ENCODE measurements around the gene TMEM255B. TPM values are rescaled to one million over a fixed set of nuclear protein-coding genes. Genes with fewer than 3 reads are reported as not detected.

Gene TMEM255B
- total RNA-seq, 1 experiment from 2014 or later, result 7.7 TPM

- TF ChIP-seq EZH2 (IDR thresholded peaks at IDR 0.05), result no peak
- TF ChIP-seq SRF (IDR thresholded peaks at IDR 0.05; ENCODE audit: low read depth), result no peak
- TF ChIP-seq JUND (IDR thresholded peaks at IDR 0.05), result no peak
- TF ChIP-seq, protein P1, sequence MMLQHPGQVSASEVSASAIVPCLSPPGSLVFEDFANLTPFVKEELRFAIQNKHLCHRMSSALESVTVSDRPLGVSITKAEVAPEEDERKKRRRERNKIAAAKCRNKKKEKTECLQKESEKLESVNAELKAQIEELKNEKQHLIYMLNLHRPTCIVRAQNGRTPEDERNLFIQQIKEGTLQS (IDR thresholded peaks at IDR 0.05), result no peak
These were observed 45.8 kb downstream of the TMEM255B start (continued) for GRCh38 chr13:113804703-113805430.

DNA sequence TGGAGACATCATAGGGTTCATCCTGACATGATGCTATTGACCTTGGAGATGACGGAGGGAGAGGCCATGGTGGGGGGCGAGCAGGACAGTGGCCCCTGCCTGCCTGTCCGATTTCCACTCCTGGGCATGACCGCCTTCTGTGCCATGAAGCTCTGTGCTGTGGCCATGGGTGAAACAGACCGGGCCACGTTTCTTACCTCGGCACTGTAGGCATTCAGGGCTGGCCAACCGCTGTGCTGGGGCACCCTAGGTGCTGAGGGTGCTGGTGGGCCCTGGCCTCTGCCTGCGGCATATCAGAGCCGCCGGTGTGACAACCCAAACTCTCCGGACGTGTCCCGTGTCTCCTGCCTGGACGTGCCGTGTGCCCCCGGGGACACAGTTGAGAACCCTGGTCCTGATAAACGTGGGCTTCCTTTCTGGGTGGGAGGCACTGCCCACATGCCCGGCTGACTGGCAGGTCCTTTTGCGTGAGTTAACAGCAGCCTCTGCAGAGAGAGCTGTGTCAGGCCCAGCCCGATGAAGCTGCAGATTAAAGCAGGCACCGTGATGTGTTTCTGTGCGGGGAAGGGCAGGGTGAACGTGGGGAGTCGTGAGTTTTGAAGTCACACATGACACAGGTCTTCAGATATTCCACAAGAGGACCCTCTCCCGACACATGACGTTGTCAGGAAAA is 46.5 kb downstream of the TMEM255B start:
- H3K4me1 ChIP-seq (ENCODE audit: control insufficient read depth in 1 of 2, insufficient read depth in 2 of 2, low read length in 2 of 2), result peaks cover 0 to 7% of the 10 kb centered on the region in 2 experiments; a peak in 2 of 4 replicates
- CTCF ChIA-PET, result no interaction called here
- H3K79me2 ChIP-seq (ENCODE audit: insufficient read depth, low read length), result no peaks in the 10 kb centered on the region
- H3K4me2 ChIP-seq (ENCODE audit: low read length), result no peak overlapping the region
- H3K9me2 ChIP-seq (ENCODE audit: insufficient read depth), result no peaks in the 10 kb centered on the region
- H3K36me3 ChIP-seq (ENCODE audit: control insufficient read depth in 1 of 2, insufficient read depth in 2 of 2, low read length in 2 of 2), result no peaks in the 10 kb centered on the region
- RAD21 ChIA-PET (ENCODE audit: low non-redundant PET in 1 of 2, low total read pairs in 2 of 2, uncharacterized antibody in 2 of 2, unreplicated experiment in 2 of 2), result no interaction called here
- H3K9ac ChIP-seq (ENCODE audit: low read length), result no peak overlapping the region
- BruUV-seq (replicated peaks), result no TSS peak
- POLR2A ChIA-PET, result no interaction called here
- no peaks in the 10 kb centered on the region for H3K27me3 ChIP-seq (ENCODE audit: insufficient read depth, low read length)
- no peak overlapping the region for H3K27ac ChIP-seq (ENCODE audit: low read depth, low read length)
- H2AFZ ChIP-seq (ENCODE audit: low read depth, low read length, poor library complexity, severe bottlenecking), result no peak overlapping the region
- ATAC-seq (no peak), DNase-seq (ENCODE audit: low read depth, low spot score) (no peak)
- H4K20me1 ChIP-seq (ENCODE audit: insufficient read depth), result no peaks in the 10 kb centered on the region
- TF ChIP-seq ELF1 (IDR thresholded peaks at IDR 0.05; ENCODE audit: borderline replicate concordance, low read depth) (no peak), SRF (IDR thresholded peaks at IDR 0.05; ENCODE audit: low read depth) (no peak)
- TF ChIP-seq, protein P2, sequence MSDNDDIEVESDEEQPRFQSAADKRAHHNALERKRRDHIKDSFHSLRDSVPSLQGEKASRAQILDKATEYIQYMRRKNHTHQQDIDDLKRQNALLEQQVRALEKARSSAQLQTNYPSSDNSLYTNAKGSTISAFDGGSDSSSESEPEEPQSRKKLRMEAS (IDR thresholded peaks at IDR 0.05), result no peak
- intact Hi-C loops (cut with micrococcal nuclease), result no loop called here
- peaks cover 16 to 17% of the 10 kb centered on the region in 2 experiments; a peak in 2 of 4 replicates for H3K9me3 ChIP-seq (ENCODE audit: control insufficient read depth in 1 of 2, insufficient read depth in 1 of 2, low read depth in 1 of 2, low read length in 2 of 2)
- no peak overlapping the region for H3K4me3 ChIP-seq (replicated peaks in 1 of 2; ENCODE audit: low read depth in 1 of 2, low read length in 2 of 2)

GRCh38 chr13:113806104-113806471 is 47.1 kb downstream of the TMEM255B start:
- POLR2A ChIA-PET, result no interaction called here
- H3K79me2 ChIP-seq (ENCODE audit: insufficient read depth, low read length), result no peaks in the 10 kb centered on the region
- no peak overlapping the region for H2AFZ ChIP-seq (ENCODE audit: low read depth, low read length, poor library complexity, severe bottlenecking)
- H3K4me2 ChIP-seq (ENCODE audit: low read length), result no peak overlapping the region
- no peak overlapping the region for H3K4me3 ChIP-seq (replicated peaks in 1 of 2; ENCODE audit: low read depth in 1 of 2, low read length in 2 of 2)
- H3K9ac ChIP-seq (ENCODE audit: low read length), result no peak overlapping the region
- no peaks in the 10 kb centered on the region for H3K9me2 ChIP-seq (ENCODE audit: insufficient read depth)
- H4K20me1 ChIP-seq (ENCODE audit: insufficient read depth), result no peaks in the 10 kb centered on the region
- H3K36me3 ChIP-seq (ENCODE audit: control insufficient read depth in 1 of 2, insufficient read depth in 2 of 2, low read length in 2 of 2), result no peaks in the 10 kb centered on the region
- no peak overlapping the region for H3K27ac ChIP-seq (ENCODE audit: low read depth, low read length)
- DNase-seq (ENCODE audit: low read depth, low spot score) (no peak), ATAC-seq (no peak)
- H3K9me3 ChIP-seq (ENCODE audit: control insufficient read depth in 1 of 2, insufficient read depth in 1 of 2, low read depth in 1 of 2, low read length in 2 of 2), result peaks cover 16 to 17% of the 10 kb centered on the region in 2 experiments; a peak in 2 of 4 replicates
- intact Hi-C loops (cut with micrococcal nuclease), result no loop called here
- H3K4me1 ChIP-seq (ENCODE audit: control insufficient read depth in 1 of 2, insufficient read depth in 2 of 2, low read length in 2 of 2), result peaks cover 0 to 7% of the 10 kb centered on the region in 2 experiments; a peak in 2 of 4 replicates
- BruUV-seq (replicated peaks), result no TSS peak
- TF ChIP-seq EZH2phosphoT487 (IDR thresholded peaks at IDR 0.05; ENCODE audit: borderline replicate concordance), result no peak
- TF ChIP-seq FOSL1 (IDR thresholded peaks at IDR 0.05; ENCODE audit: low read depth), result no peak
- no peak for TF ChIP-seq CTCF (IDR thresholded peaks at IDR 0.05 in 2 of 3, conservative IDR thresholded peaks at IDR 0.05 in 1 of 3; ENCODE audit: borderline replicate concordance in 1 of 3, insufficient read depth in 1 of 3, low read depth in 2 of 3, low read length in 2 of 3)
- TF ChIP-seq, protein P1 (IDR thresholded peaks at IDR 0.05), result no peak
- no peak for TF ChIP-seq CEBPB (IDR thresholded peaks at IDR 0.05; ENCODE audit: low read depth)
- no peak for TF ChIP-seq SIN3A (IDR thresholded peaks at IDR 0.05; ENCODE audit: low read depth)
- no peak for TF ChIP-seq EGR1 (IDR thresholded peaks at IDR 0.05; ENCODE audit: low read depth)
- no peak for TF ChIP-seq YY1 (IDR thresholded peaks at IDR 0.05; ENCODE audit: extremely low read depth, insufficient replicate concordance, low read depth, low read length)
- TF ChIP-seq, protein P2 (IDR thresholded peaks at IDR 0.05), result no peak
- no peak for TF ChIP-seq POLR2A (IDR thresholded peaks at IDR 0.05; ENCODE audit: borderline replicate concordance, extremely low read depth, insufficient read depth, insufficient read length)
- no peak for TF ChIP-seq JUND (IDR thresholded peaks at IDR 0.05)
- H3K27me3 ChIP-seq (ENCODE audit: insufficient read depth, low read length), result no peaks in the 10 kb centered on the region
- RAD21 ChIA-PET (ENCODE audit: low non-redundant PET in 1 of 2, low total read pairs in 2 of 2, uncharacterized antibody in 2 of 2, unreplicated experiment in 2 of 2), result no interaction called here
- CTCF ChIA-PET, result no interaction called here
